ENCODE data around the gene NFIA. TPM values are rescaled to one million over a fixed set of nuclear protein-coding genes. Genes with fewer than 3 reads are reported as not detected.

Gene NFIA
- total RNA-seq, 2 donors from 2014 or later: 61.4 to 86.3 TPM

- Histone ChIP-seq H3K4me3 (no peak overlapping the region), H3K27ac (no peak overlapping the region), H3K4me1 (replicated peaks) (no peaks in the 10 kb centered on the region), H3K9me3 (no peaks in the 10 kb centered on the region), H3K36me3 (no peaks in the 10 kb centered on the region), H3K27me3 (replicated peaks; ENCODE audit: insufficient read depth) (no peaks in the 10 kb centered on the region)
- intact Hi-C loops (cut with DNase I): no loop called here
- 83% methylated on average over 1 of the region's 1 CpG for WGBS
- no peak for DNase-seq (ENCODE audit: low spot score)
- no peak for TF ChIP-seq POLR2A (IDR thresholded peaks at IDR 0.05)
- no peak for TF ChIP-seq CTCF (IDR thresholded peaks at IDR 0.05)
- no peak for TF ChIP-seq POLR2AphosphoS5 (IDR thresholded peaks at IDR 0.05)
Measured at GRCh38 chr1:61332796-61333195, 250.4 kb downstream of the NFIA start.

GRCh38 chr1:61334718-61335589, 252.6 kb downstream of the NFIA start:
- Histone ChIP-seq H3K9me3 (no peaks in the 10 kb centered on the region), H3K27ac (no peak overlapping the region), H3K27me3 (replicated peaks; ENCODE audit: insufficient read depth) (no peaks in the 10 kb centered on the region), H3K36me3 (no peaks in the 10 kb centered on the region), H3K4me1 (replicated peaks) (no peaks in the 10 kb centered on the region), H3K4me3 (no peak overlapping the region)
- TF ChIP-seq POLR2A (IDR thresholded peaks at IDR 0.05) (no peak), POLR2AphosphoS5 (IDR thresholded peaks at IDR 0.05) (no peak), CTCF (IDR thresholded peaks at IDR 0.05) (no peak)
- WGBS: 79% methylated on average over 14 of the region's 14 CpGs
- no peak for DNase-seq (ENCODE audit: low spot score)
- intact Hi-C loops (cut with DNase I): loop anchor here (5.0 kb wide), 1 partner anchor 283 kb away; no protein-coding TSS in a partner anchor

DNA sequence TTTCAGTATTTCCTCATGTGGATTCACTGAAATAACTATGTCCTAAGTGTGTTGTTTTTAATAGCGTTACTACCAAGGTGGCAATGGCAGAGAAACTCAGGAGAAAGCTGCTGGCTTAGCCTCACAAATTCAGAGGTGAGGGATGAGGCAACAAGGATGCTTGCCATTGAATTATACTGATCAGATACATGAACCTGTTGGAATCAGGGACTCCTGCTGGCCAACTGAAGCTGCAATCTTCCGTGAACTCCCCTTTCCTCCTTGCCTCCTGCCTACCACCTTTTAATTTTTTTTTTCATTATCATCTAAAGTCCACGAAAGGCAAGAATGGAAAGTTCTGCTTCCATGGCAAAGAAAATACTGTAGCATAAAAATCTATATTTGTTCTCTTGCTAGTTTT, 254.7 kb downstream of the NFIA start:
- Histone ChIP-seq H3K4me3 (no peak overlapping the region), H3K27ac (peak overlapping the region; percentile 55 to 68), H3K9me3 (no peaks in the 10 kb centered on the region), H3K36me3 (no peaks in the 10 kb centered on the region), H3K27me3 (replicated peaks; ENCODE audit: insufficient read depth) (no peaks in the 10 kb centered on the region), H3K4me1 (replicated peaks) (no peaks in the 10 kb centered on the region)
- intact Hi-C loops (cut with DNase I): loop anchor here (5.0 kb wide), 1 partner anchor 285 kb away; no protein-coding TSS in a partner anchor
- DNase-seq (ENCODE audit: low spot score): no peak
- TF ChIP-seq POLR2AphosphoS5 (IDR thresholded peaks at IDR 0.05): no peak
- TF ChIP-seq POLR2A (IDR thresholded peaks at IDR 0.05): no peak
- TF ChIP-seq CTCF (IDR thresholded peaks at IDR 0.05): peak in 1 of 4 experiments; percentile 26
- 60% methylated on average over 3 of the region's 3 CpGs for WGBS

DNA sequence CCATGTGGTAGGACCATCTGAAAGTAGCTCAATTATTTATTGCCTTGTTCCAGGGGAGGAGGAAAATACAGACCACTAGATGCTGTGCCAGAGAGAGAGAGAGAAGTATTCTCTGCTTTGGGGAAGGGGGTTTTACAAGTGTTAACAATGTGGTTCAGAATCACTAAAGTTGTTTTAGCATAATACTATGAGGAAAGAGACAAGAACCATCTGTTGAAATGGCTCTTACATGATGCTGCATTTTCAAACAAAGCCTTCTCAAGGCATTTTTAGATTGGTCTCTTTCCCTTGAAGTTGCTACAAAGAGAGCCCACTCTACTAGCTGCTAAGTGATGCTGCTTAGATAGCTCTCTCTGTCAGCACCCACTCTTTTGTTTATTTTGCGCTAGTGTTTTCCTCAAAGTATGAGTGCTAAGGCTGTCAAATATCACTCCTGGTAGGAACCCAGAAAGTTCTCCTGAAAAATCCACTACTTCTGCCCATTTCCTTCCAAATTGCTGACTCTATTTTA, 255.1 kb downstream of the NFIA start:
- Histone ChIP-seq H3K4me1 (replicated peaks) (no peaks in the 10 kb centered on the region), H3K9me3 (no peaks in the 10 kb centered on the region), H3K27ac (peak overlapping the region; percentile 55 to 68), H3K4me3 (no peak overlapping the region), H3K36me3 (no peaks in the 10 kb centered on the region), H3K27me3 (replicated peaks; ENCODE audit: insufficient read depth) (no peaks in the 10 kb centered on the region)
- 45% methylated on average over 1 of the region's 1 CpG for WGBS
- DNase-seq (ENCODE audit: low spot score): no peak
- intact Hi-C loops (cut with DNase I): loop anchor here (5.0 kb wide), 1 partner anchor 285 kb away; no protein-coding TSS in a partner anchor
- TF ChIP-seq POLR2AphosphoS5 (IDR thresholded peaks at IDR 0.05): no peak
- no peak for TF ChIP-seq CTCF (IDR thresholded peaks at IDR 0.05)
- no peak for TF ChIP-seq POLR2A (IDR thresholded peaks at IDR 0.05)

Measured in prostate gland (tissue), 2 donors.